DND-41 (cell line): ENCODE results near the gene ARHGAP25.

ENCODE experiments used
- CTCF ChIP-seq: IDR thresholded peaks from 2 replicates; pipeline ENCODE4 v1.5.1; 2012; ENCODE audit warnings: borderline replicate concordance, low read length, moderate library complexity, mild to moderate bottlenecking; ENCODE audit not compliant: poor library complexity, severe bottlenecking; ENCODE audit errors: extremely low read depth
- EZH2 ChIP-seq: IDR thresholded peaks from 3 replicates; pipeline ENCODE4 v1.6.1; 2012; ENCODE audit warnings: borderline replicate concordance, low read depth, mild to moderate bottlenecking, moderate library complexity, low read length, inconsistent platforms; ENCODE audit not compliant: severe bottlenecking

GRCh38 chr2:68827666-68828065, 93.1 kb downstream of the ARHGAP25 start:
- TF ChIP-seq CTCF (no peak), EZH2 (no peak)
